ENCODE results near the gene SYMPK. TPM values are rescaled to one million over a fixed set of nuclear protein-coding genes. Genes with fewer than 3 reads are reported as not detected.
A peak's percentile ranks its signal among the peaks of the same experiment; 100 is the strongest.

The SYMPK gene
- total RNA-seq, 2 experiments from 2014 or later, result 97.3 to 98.3 TPM

- DNase-seq (no peak), ATAC-seq (no peak)
- Mint-ChIP-seq H3K9me3 (ENCODE audit: insufficient read depth) (no peaks in the 10 kb centered on the region), H3K27me3 (ENCODE audit: low read depth) (peaks cover 29% of the 10 kb centered on the region), H3K36me3 (ENCODE audit: low read depth) (no peaks in the 10 kb centered on the region), H3K27ac (no peak overlapping the region), H3K4me3 (no peak overlapping the region), H3K4me1 (ENCODE audit: low read depth) (peaks cover 20% of the 10 kb centered on the region)
- POLR2A ChIA-PET, result interaction anchor here (1.3 kb wide), 1 partner anchor 42 kb away, joined by 3 read pairs; the partner anchor contains the start of gene FBXO46
- CTCF ChIA-PET, result interaction anchor here (0.8 to 9.4 kb wide), 4 partner anchors 19 to 44 kb away, joined by 3 to 238 read pairs (median 7); partner anchors contain the start of gene DMWD
These were observed 89.6 kb downstream of the SYMPK start for GRCh38 chr19:45773384-45773783.

GRCh38 chr19:45772912-45773311, 90.0 kb downstream of the SYMPK start:
- Mint-ChIP-seq H3K36me3 (ENCODE audit: low read depth) (no peaks in the 10 kb centered on the region), H3K27ac (no peak overlapping the region), H3K4me3 (no peak overlapping the region), H3K4me1 (ENCODE audit: low read depth) (peaks cover 19% of the 10 kb centered on the region), H3K27me3 (ENCODE audit: low read depth) (peaks cover 30% of the 10 kb centered on the region), H3K9me3 (ENCODE audit: insufficient read depth) (no peaks in the 10 kb centered on the region)
- DNase-seq (no peak), ATAC-seq (no peak)
- POLR2A ChIA-PET, result interaction anchor here (1.3 kb wide), 1 partner anchor 42 kb away, joined by 3 read pairs; the partner anchor contains the start of gene FBXO46
- CTCF ChIA-PET, result interaction anchor here (0.8 to 9.4 kb wide), 4 partner anchors 19 to 45 kb away, joined by 3 to 238 read pairs (median 7); partner anchors contain the start of gene DMWD

- Mint-ChIP-seq H3K27ac (no peak overlapping the region), H3K36me3 (ENCODE audit: low read depth) (no peaks in the 10 kb centered on the region), H3K4me1 (ENCODE audit: low read depth) (peaks cover 21% of the 10 kb centered on the region), H3K4me3 (no peak overlapping the region), H3K9me3 (ENCODE audit: insufficient read depth) (no peaks in the 10 kb centered on the region), H3K27me3 (ENCODE audit: low read depth) (peaks cover 29% of the 10 kb centered on the region)
- no peak for ATAC-seq
- POLR2A ChIA-PET, result interaction anchor here (1.3 kb wide), 1 partner anchor 41 kb away, joined by 3 read pairs; the partner anchor contains the start of gene FBXO46
- no peak for DNase-seq
- CTCF ChIA-PET, result interaction anchor here (0.9 to 9.4 kb wide), 4 partner anchors 20 to 45 kb away, joined by 3 to 238 read pairs (median 8); partner anchors contain the start of gene DMWD
These were observed 90.7 kb downstream of the SYMPK start for GRCh38 chr19:45772130-45772840.

GRCh38 chr19:45771311-45771933, 91.5 kb downstream of the SYMPK start:
- peak overlapping the region; percentile 81 for H3K4me3 Mint-ChIP-seq
- POLR2A ChIA-PET, result interaction anchor here (0.5 to 0.8 kb wide), 2 partner anchors 8 to 101 kb away, joined by 3 to 4 read pairs; no protein-coding TSS in a partner anchor
- no peaks in the 10 kb centered on the region for H3K9me3 Mint-ChIP-seq (ENCODE audit: insufficient read depth)
- CTCF ChIA-PET, result interaction anchor here (1.0 to 9.4 kb wide), 9 partner anchors 7 to 79 kb away, joined by 3 to 238 read pairs (median 27); partner anchors contain the start of genes DMWD, QPCTL and SNRPD2
- H3K27me3 Mint-ChIP-seq (ENCODE audit: low read depth), result peaks cover 27% of the 10 kb centered on the region
- H3K4me1 Mint-ChIP-seq (ENCODE audit: low read depth), result peaks cover 23% of the 10 kb centered on the region
- no peak for ATAC-seq
- no peak overlapping the region for H3K27ac Mint-ChIP-seq
- no peaks in the 10 kb centered on the region for H3K36me3 Mint-ChIP-seq (ENCODE audit: low read depth)
- DNase-seq, result no peak

GRCh38 chr19:45770192-45771101, 92.5 kb downstream of the SYMPK start:
- ChIA-PET POLR2A (interaction anchor here (0.5 to 1.7 kb wide), 7 partner anchors 9 to 481 kb away, joined by 3 to 8 read pairs (median 4); no protein-coding TSS in a partner anchor), CTCF (interaction anchor here (0.6 to 9.4 kb wide), 34 partner anchors 8 to 783 kb away, joined by 3 to 238 read pairs (median 7); partner anchors contain the start of genes DMWD, FOXA3, MYPOP and QPCTL)
- Mint-ChIP-seq H3K36me3 (ENCODE audit: low read depth) (no peaks in the 10 kb centered on the region), H3K9me3 (ENCODE audit: insufficient read depth) (no peaks in the 10 kb centered on the region), H3K27me3 (ENCODE audit: low read depth) (peaks cover 29% of the 10 kb centered on the region), H3K4me3 (peak overlapping the region; percentile 81), H3K4me1 (ENCODE audit: low read depth) (peaks cover 23% of the 10 kb centered on the region), H3K27ac (peak overlapping the region; percentile 74)
- ATAC-seq (peak; percentile 78), DNase-seq (peak; percentile 91)

GRCh38 chr19:45769821-45770191, 93.1 kb downstream of the SYMPK start:
- Mint-ChIP-seq H3K9me3 (ENCODE audit: insufficient read depth) (no peaks in the 10 kb centered on the region), H3K4me3 (peak overlapping the region; percentile 81), H3K4me1 (ENCODE audit: low read depth) (peaks cover 23% of the 10 kb centered on the region), H3K27ac (peak overlapping the region; percentile 74), H3K36me3 (ENCODE audit: low read depth) (no peaks in the 10 kb centered on the region), H3K27me3 (ENCODE audit: low read depth) (peaks cover 27% of the 10 kb centered on the region)
- peak; percentile 52 for ATAC-seq
- peak; percentile 76 for DNase-seq
- POLR2A ChIA-PET, result interaction anchor here (0.6 to 1.7 kb wide), 7 partner anchors 15 to 482 kb away, joined by 3 to 8 read pairs (median 6); partner anchors contain the start of genes QPCTL and SNRPD2
- CTCF ChIA-PET, result interaction anchor here (0.6 to 9.4 kb wide), 44 partner anchors 9 to 608 kb away, joined by 3 to 238 read pairs (median 6); partner anchors contain the start of genes CCDC61, DMWD, FBXO46 and FOXA3

- DNase-seq (peak; percentile 97), ATAC-seq (peak; percentile 69)
- Mint-ChIP-seq H3K9me3 (ENCODE audit: insufficient read depth) (no peaks in the 10 kb centered on the region), H3K4me3 (peak within 1 kb of the TSS; percentile 81), H3K27me3 (ENCODE audit: low read depth) (peaks cover 25% of the 10 kb centered on the region), H3K36me3 (ENCODE audit: low read depth) (no peaks in the 10 kb centered on the region), H3K4me1 (ENCODE audit: low read depth) (peaks cover 23% of the 10 kb centered on the region), H3K27ac (peak within 1 kb of the TSS; percentile 74)
- CTCF ChIA-PET, result interaction anchor here (0.6 to 9.4 kb wide), 51 partner anchors 9 to 609 kb away, joined by 3 to 238 read pairs (median 5); partner anchors contain the start of genes CCDC61, DMWD, FBXO46 and FOXA3
- POLR2A ChIA-PET, result interaction anchor here (0.6 to 1.7 kb wide), 9 partner anchors 14 to 227 kb away, joined by 3 to 8 read pairs (median 4); partner anchors contain the start of genes QPCTL and SNRPD2
These were observed 93.8 kb downstream of the SYMPK start, which contains the start of gene SIX5 for GRCh38 chr19:45768984-45769782. Gene SIX5, minus strand, starts transcription at chr19:45769252. Its CDS starts 408 bp downstream, at chr19:45768844.

GRCh38 chr19:45768655-45768983, 94.3 kb downstream of the SYMPK start:
- H3K4me3 Mint-ChIP-seq, result peak overlapping the region; percentile 81
- ChIA-PET CTCF (interaction anchor here (0.7 to 9.4 kb wide), 25 partner anchors 8 to 283 kb away, joined by 3 to 238 read pairs (median 7); partner anchors contain the start of genes DMWD, FOXA3, GIPR and MYPOP), POLR2A (interaction anchor here (0.6 to 1.7 kb wide), 5 partner anchors 14 to 77 kb away, joined by 3 to 8 read pairs (median 6); partner anchors contain the start of genes QPCTL and SNRPD2)
- H3K27ac Mint-ChIP-seq, result peak overlapping the region; percentile 39
- no peaks in the 10 kb centered on the region for H3K9me3 Mint-ChIP-seq (ENCODE audit: insufficient read depth)
- ATAC-seq (no peak), DNase-seq (peak; percentile 56)
- peaks cover 23% of the 10 kb centered on the region for H3K4me1 Mint-ChIP-seq (ENCODE audit: low read depth)
- H3K27me3 Mint-ChIP-seq (ENCODE audit: low read depth), result peaks cover 25% of the 10 kb centered on the region
- H3K36me3 Mint-ChIP-seq (ENCODE audit: low read depth), result no peaks in the 10 kb centered on the region

- Mint-ChIP-seq H3K9me3 (ENCODE audit: insufficient read depth) (no peaks in the 10 kb centered on the region), H3K4me1 (ENCODE audit: low read depth) (peaks cover 23% of the 10 kb centered on the region), H3K27me3 (ENCODE audit: low read depth) (peaks cover 25% of the 10 kb centered on the region), H3K36me3 (ENCODE audit: low read depth) (no peaks in the 10 kb centered on the region), H3K27ac (no peak overlapping the region), H3K4me3 (no peak overlapping the region)
- POLR2A ChIA-PET, result interaction anchor here (0.6 to 1.7 kb wide), 3 partner anchors 13 to 76 kb away, joined by 3 to 8 read pairs (median 6); partner anchors contain the start of genes QPCTL and SNRPD2
- CTCF ChIA-PET, result interaction anchor here (1.0 to 9.4 kb wide), 13 partner anchors 11 to 117 kb away, joined by 3 to 238 read pairs (median 17); partner anchors contain the start of genes DMWD, FOXA3, GIPR and QPCTL
- DNase-seq (no peak), ATAC-seq (no peak)
These were observed 94.9 kb downstream of the SYMPK start for GRCh38 chr19:45767881-45768654.
